OCI-LY3 (cell line): Measurements from ENCODE around the gene SNRPD2.

Experiments
- H2AFZ ChIP-seq: fragments of 200-600, 300-600 bp; shearing (Covaris generic); 2 replicates; pipeline ENCODE4 v1.6.0; 2014; ENCODE audit warnings: antibody characterized with exemption, low read depth, low read length
- H3K27ac ChIP-seq: fragments of 200-600, 300-600 bp; sonication (generic); 2 replicates; pipeline ENCODE4 v1.5.1; 2014; ENCODE audit warnings: mild to moderate bottlenecking, low read length, moderate library complexity, mixed read lengths
- H3K27me3 ChIP-seq: fragments of 200-600, 300-600 bp; sonication (generic); 2 replicates; pipeline ENCODE4 v1.6.1; 2014; ENCODE audit warnings: low read depth, low read length, mixed read lengths
- H3K36me3 ChIP-seq: fragments of 200-600, 300-600 bp; sonication (generic); replicated peaks from 2 replicates; pipeline ENCODE3; 2014; ENCODE audit warnings: low read depth, low read length, mixed read lengths
- H3K4me1 ChIP-seq: fragments of 300-600, 200-600 bp; sonication (generic); 2 replicates; pipeline ENCODE4 v1.6.1; 2014; ENCODE audit warnings: low read length, mixed read lengths
- H3K4me2 ChIP-seq: fragments of 200-600, 300-600 bp; sonication (generic); 2 replicates; pipeline ENCODE4 v1.6.1; 2014; ENCODE audit warnings: low read length, mixed read lengths
- H3K4me3 ChIP-seq: fragments of 300-600, 200-600 bp; sonication (generic); 2 replicates; pipeline ENCODE4 v1.5.1; 2014; ENCODE audit warnings: antibody characterized with exemption, mild to moderate bottlenecking, low read length, moderate library complexity
- H3K79me2 ChIP-seq: fragments of 300-600, 200-600 bp; shearing (Covaris generic); 2 replicates; pipeline ENCODE4 v1.6.1; 2014; ENCODE audit warnings: mild to moderate bottlenecking, low read length, mixed read lengths
- H3K9ac ChIP-seq: fragments of 300-600, 200-600 bp; shearing (Covaris generic); 2 replicates; pipeline ENCODE4 v1.6.0; 2014; ENCODE audit warnings: mild to moderate bottlenecking, low read length, moderate library complexity
- H3K9me3 ChIP-seq: fragments of 200-600, 300-600 bp; shearing (Covaris generic); 2 replicates; pipeline ENCODE4 v1.6.1; 2014; ENCODE audit warnings: low read length, mixed read lengths; ENCODE audit not compliant: insufficient read depth
- H4K20me1 ChIP-seq: fragments of 200-600, 300-600 bp; sonication (generic); 2 replicates; pipeline ENCODE4 v1.6.1; 2016; ENCODE audit warnings: low read length, mixed read lengths; ENCODE audit not compliant: insufficient read depth
- CTCF ChIP-seq: fragments of 200-600, 300-600 bp; sonication (generic); IDR thresholded peaks from 2 replicates; pipeline ENCODE4 v1.5.1; 2014; ENCODE audit warnings: antibody characterized with exemption, low read length, low read depth
- EZH2phosphoT487 ChIP-seq: fragments of 200-600 bp; shearing (Covaris generic); IDR thresholded peaks from 2 replicates; pipeline ENCODE4 v1.6.1; 2018; ENCODE audit warnings: antibody characterized with exemption, mixed run types, low read depth

SNRPD2 gene

GRCh38 chr19:45643927-45644771 lies 47.6 kb downstream of the SNRPD2 start:
- H4K20me1 ChIP-seq: no peaks in the 10 kb centered on the region
- peak overlapping the region; percentile 95 for H3K27ac ChIP-seq
- H2AFZ ChIP-seq: peak overlapping the region; percentile 35
- peak overlapping the region; percentile 79 for H3K4me2 ChIP-seq
- H3K9ac ChIP-seq: peak overlapping the region; percentile 91
- no peaks in the 10 kb centered on the region for H3K9me3 ChIP-seq
- H3K36me3 ChIP-seq: no peaks in the 10 kb centered on the region
- no peaks in the 10 kb centered on the region for H3K27me3 ChIP-seq
- no peaks in the 10 kb centered on the region; the same call in 1 of the 2 replicates for H3K79me2 ChIP-seq
- peaks cover 30% of the 10 kb centered on the region for H3K4me1 ChIP-seq
- H3K4me3 ChIP-seq: peak overlapping the region; percentile 90
- no peak for TF ChIP-seq CTCF
- TF ChIP-seq EZH2phosphoT487: no peak

GRCh38 chr19:45643024-45643926 lies 48.5 kb downstream of the SNRPD2 start:
- TF ChIP-seq EZH2phosphoT487 (no peak), CTCF (peak; percentile 99)
- Histone ChIP-seq H3K4me3 (peak overlapping the region; percentile 90), H2AFZ (peak overlapping the region; percentile 35), H3K9ac (peak overlapping the region; percentile 91), H3K4me2 (peak overlapping the region; percentile 79), H3K36me3 (no peaks in the 10 kb centered on the region), H3K79me2 (peaks cover 3% of the 10 kb centered on the region; the same call in 1 of the 2 replicates), H3K9me3 (no peaks in the 10 kb centered on the region), H3K4me1 (peaks cover 36% of the 10 kb centered on the region), H4K20me1 (no peaks in the 10 kb centered on the region), H3K27ac (peak overlapping the region; percentile 95), H3K27me3 (no peaks in the 10 kb centered on the region)

DNA sequence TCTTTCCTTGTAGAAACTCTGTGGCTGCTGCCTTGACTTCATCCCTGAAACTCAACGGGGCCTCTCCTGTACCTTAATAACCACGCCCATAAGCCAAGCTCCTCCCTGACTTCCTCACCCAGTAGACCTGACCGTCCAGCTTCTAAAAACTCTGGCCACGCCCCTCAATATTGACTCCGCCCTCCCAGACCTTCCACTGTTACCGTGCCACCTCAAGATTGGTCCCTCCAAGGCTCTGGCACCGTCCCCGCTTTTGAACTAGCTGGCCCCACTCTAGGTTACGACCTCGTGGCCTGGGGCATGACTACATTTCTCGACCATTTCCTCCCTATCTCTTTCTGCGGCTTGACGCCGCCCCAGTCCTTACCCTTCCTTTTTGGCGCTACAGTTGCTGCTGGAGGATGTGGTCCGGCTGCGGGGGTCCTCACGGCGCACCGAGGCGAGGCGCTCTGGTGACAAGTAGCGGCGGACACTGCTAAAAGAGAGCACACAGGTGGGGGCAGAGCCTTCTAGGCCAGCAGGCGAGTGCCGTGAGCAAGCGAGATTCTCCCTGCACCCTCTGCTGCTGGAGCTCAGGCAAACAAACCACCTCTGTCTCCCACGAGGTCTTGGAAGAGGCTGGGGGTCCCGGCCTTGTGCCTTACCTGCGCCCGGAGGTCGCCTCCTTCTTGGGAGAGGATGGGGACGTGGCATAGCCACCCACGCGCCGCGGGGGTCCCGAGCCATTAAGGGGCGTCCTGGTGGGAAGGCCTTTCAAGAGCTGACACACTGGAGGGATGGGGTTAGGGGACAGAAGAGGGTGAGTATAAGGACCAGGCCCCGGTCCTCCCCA lies 50.3 kb downstream of the SNRPD2 start:
- Histone ChIP-seq H2AFZ (peak overlapping the region; percentile 27; the same call in 1 of the 2 replicates), H3K27me3 (no peaks in the 10 kb centered on the region), H3K36me3 (peaks cover 4% of the 10 kb centered on the region), H3K4me1 (peaks cover 35% of the 10 kb centered on the region), H3K4me3 (peak overlapping the region; percentile 90), H3K9ac (peak overlapping the region; percentile 91), H3K4me2 (peak overlapping the region; percentile 93), H3K79me2 (peaks cover 3% of the 10 kb centered on the region; the same call in 1 of the 2 replicates), H3K9me3 (no peaks in the 10 kb centered on the region), H4K20me1 (no peaks in the 10 kb centered on the region), H3K27ac (peak overlapping the region; percentile 95)
- TF ChIP-seq EZH2phosphoT487 (no peak), CTCF (peak; percentile 6; the same call in 1 of the 2 replicates)
